ENCODE data around the gene SMIM27. TPM values are rescaled to one million over a fixed set of nuclear protein-coding genes. Genes with fewer than 3 reads are reported as not detected.

The SMIM27 gene, protein sequence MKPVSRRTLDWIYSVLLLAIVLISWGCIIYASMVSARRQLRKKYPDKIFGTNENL
- 21.5 TPM for polyA plus RNA-seq (2013, experiment 1 of 2)
- polyA plus RNA-seq (2013, experiment 2 of 2): 22.9 TPM

DNA sequence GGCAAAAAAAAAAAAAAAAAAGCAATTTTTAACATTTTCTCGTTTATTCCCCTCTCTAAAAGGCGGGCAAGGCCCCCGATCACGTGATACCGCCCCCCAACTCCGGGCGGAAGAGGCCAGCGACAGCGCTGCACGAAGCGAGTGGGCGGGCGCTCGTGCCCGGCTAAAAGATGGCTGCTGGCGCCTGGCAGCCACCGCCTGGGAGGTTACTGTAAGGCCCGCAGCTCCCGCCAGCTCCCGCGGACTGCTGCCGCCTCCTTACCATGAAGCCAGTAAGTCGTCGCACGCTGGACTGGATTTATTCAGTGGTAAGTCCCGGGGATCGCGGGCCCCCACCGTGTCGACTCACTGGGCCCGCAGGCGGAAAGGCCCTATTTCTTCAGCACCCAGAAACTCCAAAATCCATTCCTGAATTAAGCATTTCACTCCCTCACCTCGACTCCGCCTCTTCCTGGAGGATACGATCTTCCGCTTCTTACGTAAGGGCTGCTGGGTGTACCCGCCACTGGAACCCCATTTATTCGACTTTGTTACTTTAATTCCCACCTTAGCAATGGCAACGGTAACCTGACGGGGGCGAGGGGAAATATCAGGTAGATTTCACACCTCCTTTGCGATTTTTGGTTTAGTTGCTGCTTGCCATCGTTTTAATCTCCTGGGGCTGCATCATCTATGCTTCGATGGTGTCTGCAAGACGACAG, at the start of gene SMIM27, which contains the start of gene TOPORS:
TSS of gene SMIM27 (plus strand) at position 156 of the 701 bp plus-strand sequence. CDS start at position 264, 108 bp downstream.
TSS of gene TOPORS (minus strand) at position 415 of the 701 bp plus-strand sequence. CDS start at position 265, 150 bp downstream.
- Histone ChIP-seq H3K23ac (ENCODE audit: low read length in 2 of 2) (peak within 1 kb of the TSS in 1 of 2 experiments; percentile 93), H3K18ac (ENCODE audit: low read depth in 1 of 2, low read length in 2 of 2) (peak within 1 kb of the TSS; percentile 87 to 97), H2BK5ac (ENCODE audit: low read depth, low read length, poor library complexity, severe bottlenecking) (peak within 1 kb of the TSS; percentile 81), H3K4ac (ENCODE audit: low read depth in 1 of 2, low read length in 2 of 2) (peak within 1 kb of the TSS; percentile 92 to 99), H3K27me3 (ENCODE audit: control insufficient read depth in 1 of 2, insufficient read depth in 1 of 2, low read length in 2 of 2) (no peaks in the 10 kb centered on the region), H2BK15ac (ENCODE audit: low read depth, poor library complexity, severe bottlenecking) (peak within 1 kb of the TSS; percentile 99), H4K91ac (ENCODE audit: low read length) (peak within 1 kb of the TSS; percentile 85), H2AFZ (ENCODE audit: low read depth, low read length) (peak within 1 kb of the TSS; percentile 88), H3K9ac (ENCODE audit: low read length) (peak within 1 kb of the TSS; percentile 99), H3K14ac (ENCODE audit: low read length in 2 of 2) (peak within 1 kb of the TSS; percentile 26 to 89), H2AK5ac (ENCODE audit: low read length, severe bottlenecking) (peak within 1 kb of the TSS; percentile 41), H2BK12ac (ENCODE audit: low read length in 2 of 2) (peak within 1 kb of the TSS in 1 of 2 experiments; percentile 32), H3K9me3 (ENCODE audit: control insufficient read depth, low read length) (no peaks in the 10 kb centered on the region), H2BK120ac (ENCODE audit: low read depth, low read length) (peak within 1 kb of the TSS; percentile 56), H3K79me1 (replicated peaks; ENCODE audit: low read length, poor library complexity, severe bottlenecking) (peaks cover 13% of the 10 kb centered on the region), H3K36me3 (ENCODE audit: control insufficient read depth in 1 of 2, insufficient read depth in 2 of 2, low read depth in 1 of 2, low read length in 2 of 2) (peaks cover 0 to 18% of the 10 kb centered on the region in 2 experiments), H3K4me2 (ENCODE audit: low read length, poor library complexity, severe bottlenecking) (peak within 1 kb of the TSS; percentile 79), H3K27ac (ENCODE audit: low read length, poor library complexity, severe bottlenecking) (peak within 1 kb of the TSS; percentile 97), H4K8ac (ENCODE audit: low read length) (peak within 1 kb of the TSS; percentile 78), H3K4me1 (ENCODE audit: control insufficient read depth, insufficient read depth, low read depth, low read length) (peaks cover 3% of the 10 kb centered on the region), H3K4me3 (ENCODE audit: insufficient read depth in 1 of 2, low read depth in 1 of 2, low read length in 2 of 2) (peak within 1 kb of the TSS; percentile 87 to 99)
- WGBS: under 1% methylated on average over 45 of the region's 46 CpGs
- peak; percentile 94 for DNase-seq

DNA sequence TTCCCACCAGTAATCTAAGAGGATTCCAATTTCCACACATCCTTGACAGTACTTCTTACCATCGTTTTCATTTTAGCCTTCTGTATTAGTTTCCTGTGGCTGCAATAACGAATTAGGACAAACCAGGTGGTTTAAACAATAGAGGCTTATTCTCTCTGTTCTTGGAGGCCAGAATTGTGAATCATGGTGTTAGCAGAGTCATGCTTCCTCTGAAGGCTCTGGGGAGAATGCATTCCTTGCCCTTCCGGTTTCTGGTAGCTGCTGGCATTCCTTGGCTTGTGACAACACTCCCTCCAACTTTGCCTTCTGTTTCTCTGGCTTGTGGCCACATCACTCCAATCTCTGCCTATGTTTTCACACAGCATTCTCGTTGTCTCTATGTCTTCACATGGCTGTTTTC, 49.7 kb upstream of the SMIM27 start:
- no peak overlapping the region for H4K91ac ChIP-seq (ENCODE audit: low read length)
- no peak overlapping the region for H2BK5ac ChIP-seq (ENCODE audit: low read depth, low read length, poor library complexity, severe bottlenecking)
- H3K27me3 ChIP-seq (ENCODE audit: control insufficient read depth in 1 of 2, insufficient read depth in 1 of 2, low read length in 2 of 2): no peaks in the 10 kb centered on the region
- H2BK120ac ChIP-seq (ENCODE audit: low read depth, low read length): no peak overlapping the region
- peaks cover 2% of the 10 kb centered on the region for H3K4me1 ChIP-seq (ENCODE audit: control insufficient read depth, insufficient read depth, low read depth, low read length)
- peak overlapping the region; percentile 36 for H4K8ac ChIP-seq (ENCODE audit: low read length)
- peak; percentile 58 for DNase-seq
- H2BK12ac ChIP-seq (ENCODE audit: low read length in 2 of 2): no peak overlapping the region
- no peaks in the 10 kb centered on the region for H3K9me3 ChIP-seq (ENCODE audit: control insufficient read depth, low read length)
- H3K9ac ChIP-seq (ENCODE audit: low read length): no peak overlapping the region
- peak overlapping the region; percentile 52 for H3K27ac ChIP-seq (ENCODE audit: low read length, poor library complexity, severe bottlenecking)
- peak overlapping the region in 1 of 2 experiments; percentile 40 for H3K18ac ChIP-seq (ENCODE audit: low read depth in 1 of 2, low read length in 2 of 2)
- no peak overlapping the region for H3K23ac ChIP-seq (ENCODE audit: low read length in 2 of 2)
- 28% methylated on average over 3 of the region's 4 CpGs for WGBS
- no peak overlapping the region for H2BK15ac ChIP-seq (ENCODE audit: low read depth, poor library complexity, severe bottlenecking)
- peak overlapping the region; percentile 63 for H2AK5ac ChIP-seq (ENCODE audit: low read length, severe bottlenecking)
- no peak overlapping the region for H3K14ac ChIP-seq (ENCODE audit: low read length in 2 of 2)
- H3K4ac ChIP-seq (ENCODE audit: low read depth in 1 of 2, low read length in 2 of 2): no peak overlapping the region
- H3K79me1 ChIP-seq (replicated peaks; ENCODE audit: low read length, poor library complexity, severe bottlenecking): peaks cover 21% of the 10 kb centered on the region
- peaks cover 16 to 35% of the 10 kb centered on the region in 2 experiments for H3K36me3 ChIP-seq (ENCODE audit: control insufficient read depth in 1 of 2, insufficient read depth in 2 of 2, low read depth in 1 of 2, low read length in 2 of 2)
- no peak overlapping the region for H3K4me2 ChIP-seq (ENCODE audit: low read length, poor library complexity, severe bottlenecking)
- no peak overlapping the region for H2AFZ ChIP-seq (ENCODE audit: low read depth, low read length)
- no peak overlapping the region for H3K4me3 ChIP-seq (ENCODE audit: insufficient read depth in 1 of 2, low read depth in 1 of 2, low read length in 2 of 2)

DNA sequence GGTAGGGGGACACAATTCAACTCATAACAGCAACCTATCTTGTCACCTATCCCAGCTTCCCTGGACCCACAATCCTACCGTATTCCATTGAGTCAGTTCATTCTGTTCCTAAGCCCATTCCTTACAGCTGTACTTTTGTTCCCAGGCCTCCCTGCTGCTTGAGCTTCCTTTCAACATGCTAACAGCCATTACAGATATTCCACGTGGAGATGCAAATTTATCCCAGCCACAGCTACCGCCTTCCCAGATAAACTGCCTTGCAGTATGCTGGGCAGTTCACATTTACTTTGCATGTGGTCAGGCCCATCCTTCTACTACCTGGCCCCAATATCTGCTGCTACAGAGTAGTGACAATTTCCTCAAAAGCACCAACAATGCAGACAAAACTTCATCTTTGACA, 49.1 kb upstream of the SMIM27 start:
- Histone ChIP-seq H2AFZ (ENCODE audit: low read depth, low read length) (no peak overlapping the region), H3K27me3 (ENCODE audit: control insufficient read depth in 1 of 2, insufficient read depth in 1 of 2, low read length in 2 of 2) (no peaks in the 10 kb centered on the region), H3K4me3 (ENCODE audit: insufficient read depth in 1 of 2, low read depth in 1 of 2, low read length in 2 of 2) (no peak overlapping the region), H3K18ac (ENCODE audit: low read depth in 1 of 2, low read length in 2 of 2) (peak overlapping the region in 1 of 2 experiments; percentile 40), H2BK120ac (ENCODE audit: low read depth, low read length) (no peak overlapping the region), H2BK5ac (ENCODE audit: low read depth, low read length, poor library complexity, severe bottlenecking) (no peak overlapping the region), H3K9ac (ENCODE audit: low read length) (no peak overlapping the region), H4K91ac (ENCODE audit: low read length) (no peak overlapping the region), H3K9me3 (ENCODE audit: control insufficient read depth, low read length) (no peaks in the 10 kb centered on the region), H3K36me3 (ENCODE audit: control insufficient read depth in 1 of 2, insufficient read depth in 2 of 2, low read depth in 1 of 2, low read length in 2 of 2) (peaks cover 14 to 32% of the 10 kb centered on the region in 2 experiments), H3K4ac (ENCODE audit: low read depth in 1 of 2, low read length in 2 of 2) (no peak overlapping the region), H2BK12ac (ENCODE audit: low read length in 2 of 2) (no peak overlapping the region), H3K4me2 (ENCODE audit: low read length, poor library complexity, severe bottlenecking) (no peak overlapping the region), H2BK15ac (ENCODE audit: low read depth, poor library complexity, severe bottlenecking) (no peak overlapping the region), H2AK5ac (ENCODE audit: low read length, severe bottlenecking) (no peak overlapping the region), H3K4me1 (ENCODE audit: control insufficient read depth, insufficient read depth, low read depth, low read length) (peaks cover 2% of the 10 kb centered on the region), H3K23ac (ENCODE audit: low read length in 2 of 2) (no peak overlapping the region), H3K79me1 (replicated peaks; ENCODE audit: low read length, poor library complexity, severe bottlenecking) (peaks cover 19% of the 10 kb centered on the region), H4K8ac (ENCODE audit: low read length) (no peak overlapping the region), H3K14ac (ENCODE audit: low read length in 2 of 2) (no peak overlapping the region), H3K27ac (ENCODE audit: low read length, poor library complexity, severe bottlenecking) (peak overlapping the region; percentile 52)
- WGBS: 77% methylated on average over 3 of the region's 3 CpGs
- DNase-seq: no peak

DNA sequence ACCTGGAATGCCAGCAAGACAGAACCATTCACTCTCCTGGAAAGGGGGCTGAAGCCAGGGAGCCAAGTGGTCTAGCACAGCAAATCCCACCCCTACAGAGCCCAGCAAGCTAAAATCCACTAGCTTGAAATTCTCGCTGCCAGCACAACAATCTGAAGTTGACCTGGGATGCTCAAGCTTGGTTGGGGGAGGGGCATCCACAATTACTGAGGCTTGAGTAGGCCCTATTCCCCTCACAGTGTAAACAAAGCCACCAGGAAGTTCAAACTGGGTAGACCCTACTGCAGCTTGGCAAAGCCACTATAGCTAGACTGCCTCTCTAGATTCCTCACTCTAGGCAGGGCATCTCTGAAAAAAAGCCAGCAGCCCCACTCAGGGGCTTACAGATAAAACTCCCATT, 43.4 kb upstream of the SMIM27 start:
- Histone ChIP-seq H3K79me1 (replicated peaks; ENCODE audit: low read length, poor library complexity, severe bottlenecking) (peaks cover 15% of the 10 kb centered on the region), H3K9me3 (ENCODE audit: control insufficient read depth, low read length) (peaks cover 3% of the 10 kb centered on the region), H3K4ac (ENCODE audit: low read depth in 1 of 2, low read length in 2 of 2) (no peak overlapping the region), H3K4me3 (ENCODE audit: insufficient read depth in 1 of 2, low read depth in 1 of 2, low read length in 2 of 2) (no peak overlapping the region), H2BK120ac (ENCODE audit: low read depth, low read length) (no peak overlapping the region), H2BK15ac (ENCODE audit: low read depth, poor library complexity, severe bottlenecking) (no peak overlapping the region), H2AK5ac (ENCODE audit: low read length, severe bottlenecking) (no peak overlapping the region), H3K9ac (ENCODE audit: low read length) (no peak overlapping the region), H3K14ac (ENCODE audit: low read length in 2 of 2) (no peak overlapping the region), H4K8ac (ENCODE audit: low read length) (no peak overlapping the region), H2AFZ (ENCODE audit: low read depth, low read length) (no peak overlapping the region), H2BK12ac (ENCODE audit: low read length in 2 of 2) (no peak overlapping the region), H3K36me3 (ENCODE audit: control insufficient read depth in 1 of 2, insufficient read depth in 2 of 2, low read depth in 1 of 2, low read length in 2 of 2) (peaks cover 0 to 10% of the 10 kb centered on the region in 2 experiments), H4K91ac (ENCODE audit: low read length) (no peak overlapping the region), H3K27ac (ENCODE audit: low read length, poor library complexity, severe bottlenecking) (no peak overlapping the region), H3K4me2 (ENCODE audit: low read length, poor library complexity, severe bottlenecking) (no peak overlapping the region), H3K4me1 (ENCODE audit: control insufficient read depth, insufficient read depth, low read depth, low read length) (peaks cover 4% of the 10 kb centered on the region), H3K27me3 (ENCODE audit: control insufficient read depth in 1 of 2, insufficient read depth in 1 of 2, low read length in 2 of 2) (no peaks in the 10 kb centered on the region), H2BK5ac (ENCODE audit: low read depth, low read length, poor library complexity, severe bottlenecking) (no peak overlapping the region), H3K23ac (ENCODE audit: low read length in 2 of 2) (no peak overlapping the region), H3K18ac (ENCODE audit: low read depth in 1 of 2, low read length in 2 of 2) (no peak overlapping the region)
- DNase-seq: no peak
- WGBS: 80% methylated on average over 1 of the region's 1 CpG
